Eye (tissue), 1 donor: ENCODE data around the gene HECTD4.
"Not testable (repeated sequence)": the region's sequence is repeated elsewhere in the genome, so short reads cannot be mapped to it uniquely, and the experiment has no call there.

Experiments used
- DNase-seq: peaks from one replicate; pipeline ENCODE4 v3.0.0-alpha.2; 2015

The HECTD4 gene, protein sequence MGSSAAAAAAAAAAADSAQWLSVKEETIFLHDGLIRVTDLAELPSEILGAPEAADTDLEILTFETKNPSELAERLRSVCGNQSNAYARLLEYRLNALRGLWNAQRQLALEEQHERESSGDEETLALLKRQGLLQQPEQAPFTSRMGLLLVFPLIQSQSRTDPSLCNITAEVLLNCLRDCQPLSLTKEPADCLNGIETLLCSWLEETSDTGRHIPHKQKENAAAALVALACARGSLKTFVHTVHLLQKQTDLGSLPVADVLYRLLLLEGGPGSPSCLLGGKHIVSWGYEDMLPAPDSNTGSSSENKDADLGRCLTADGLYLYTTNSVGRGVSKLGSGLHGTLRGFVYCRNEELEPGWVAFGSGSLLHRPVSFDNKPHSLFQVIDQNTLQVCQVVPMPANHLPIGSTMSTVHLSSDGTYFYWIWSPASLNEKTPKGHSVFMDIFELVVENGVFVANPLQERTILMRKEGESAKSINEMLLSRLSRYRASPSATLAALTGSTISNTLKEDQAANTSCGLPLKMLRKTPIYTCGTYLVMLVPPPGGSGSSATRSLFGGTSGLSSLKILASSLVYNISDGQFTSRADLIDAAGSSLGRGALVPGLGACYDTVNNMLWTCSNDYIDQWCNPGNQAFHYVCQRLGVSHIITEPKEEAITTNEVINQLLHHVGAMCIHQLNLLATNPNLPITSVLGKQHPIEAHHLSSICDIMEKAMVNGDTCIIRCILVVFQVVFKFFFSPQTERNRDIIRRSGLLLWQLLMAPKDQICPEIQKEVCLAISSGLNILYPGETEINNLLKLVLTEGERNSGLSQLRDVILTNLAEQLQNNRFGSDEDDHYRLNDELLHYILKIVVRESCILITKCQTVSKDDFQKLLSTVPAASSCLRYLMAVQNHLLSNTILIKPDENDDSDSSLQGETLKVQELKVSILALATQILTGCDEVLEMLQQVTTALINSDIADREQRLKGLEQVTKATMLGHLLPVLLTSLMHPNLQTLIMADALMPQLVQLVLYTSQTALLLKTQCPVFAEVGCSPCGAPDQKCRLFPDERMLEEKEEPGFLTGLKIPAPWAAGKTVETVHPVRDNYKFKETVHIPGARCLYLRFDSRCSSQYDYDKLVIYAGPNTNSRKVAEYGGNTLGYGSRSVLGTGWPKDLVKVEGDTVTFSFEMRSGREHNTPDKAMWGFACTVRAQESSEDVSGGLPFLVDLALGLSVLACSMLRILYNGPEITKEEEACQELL (N-terminal part only)

DNA sequence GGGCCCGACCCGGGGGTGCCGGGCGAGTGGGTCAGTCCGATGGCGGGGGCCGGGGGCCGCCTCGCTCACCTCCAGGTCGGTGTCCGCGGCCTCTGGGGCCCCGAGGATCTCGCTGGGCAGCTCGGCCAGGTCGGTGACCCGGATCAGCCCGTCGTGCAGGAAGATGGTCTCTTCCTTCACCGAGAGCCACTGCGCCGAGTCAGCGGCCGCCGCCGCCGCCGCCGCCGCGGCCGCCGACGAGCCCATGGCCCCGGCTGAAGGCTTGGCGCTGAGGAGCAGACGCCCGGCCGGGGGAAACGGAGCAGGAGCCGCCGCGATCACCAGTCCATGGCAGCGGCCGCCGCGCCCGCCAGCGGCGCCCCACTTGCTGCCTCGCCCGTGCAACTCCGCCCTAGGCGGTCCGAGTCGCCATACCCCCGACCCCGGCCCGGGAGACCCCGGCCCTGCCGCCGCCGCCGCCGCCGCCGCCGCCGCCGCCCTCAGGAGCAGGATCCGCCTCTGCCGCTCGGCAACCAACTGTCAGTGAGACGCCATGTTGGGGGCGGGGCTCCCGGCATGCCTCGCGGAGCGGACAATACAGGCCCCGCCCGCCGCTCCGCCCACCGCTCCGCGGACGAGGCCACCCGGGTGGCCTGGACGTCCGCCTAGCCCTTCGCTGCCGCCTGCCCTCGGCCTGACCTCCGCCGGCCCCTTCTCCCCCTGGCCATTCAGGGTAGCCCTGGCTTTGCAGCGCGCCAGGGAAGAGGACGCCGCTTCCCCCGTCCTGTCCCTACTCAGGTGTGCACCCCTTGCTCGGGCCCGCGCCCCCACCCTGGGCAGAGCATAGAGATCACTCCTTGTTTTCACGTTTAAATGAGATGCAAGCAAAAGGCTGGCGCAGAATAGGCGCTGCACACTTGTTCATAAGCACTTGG, at the start of gene HECTD4:
HECTD4 (minus strand) TSS at position 549 of the 914 bp plus-strand sequence; CDS start at position 246, 303 bp downstream.
- peak; percentile 97 for DNase-seq

DNA sequence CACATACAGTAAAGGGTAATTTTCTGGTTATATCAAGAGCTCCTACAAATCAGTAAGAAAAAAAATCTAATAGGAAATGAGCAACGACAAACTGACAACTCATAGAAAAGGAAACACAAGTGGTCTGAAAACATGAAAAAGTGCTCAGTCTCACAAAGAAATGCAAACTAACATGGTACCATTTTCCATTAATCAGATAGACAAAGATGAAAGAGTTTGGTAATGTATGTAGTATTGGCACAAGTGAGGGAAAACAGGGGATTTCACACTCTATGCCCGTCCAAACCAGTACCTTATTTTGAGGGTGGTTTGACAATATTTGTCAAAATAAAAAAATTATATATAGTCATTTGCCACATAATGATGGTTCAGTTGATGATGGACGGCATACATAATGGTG, 49.7 kb upstream of the HECTD4 start:
- no peak for DNase-seq

DNA sequence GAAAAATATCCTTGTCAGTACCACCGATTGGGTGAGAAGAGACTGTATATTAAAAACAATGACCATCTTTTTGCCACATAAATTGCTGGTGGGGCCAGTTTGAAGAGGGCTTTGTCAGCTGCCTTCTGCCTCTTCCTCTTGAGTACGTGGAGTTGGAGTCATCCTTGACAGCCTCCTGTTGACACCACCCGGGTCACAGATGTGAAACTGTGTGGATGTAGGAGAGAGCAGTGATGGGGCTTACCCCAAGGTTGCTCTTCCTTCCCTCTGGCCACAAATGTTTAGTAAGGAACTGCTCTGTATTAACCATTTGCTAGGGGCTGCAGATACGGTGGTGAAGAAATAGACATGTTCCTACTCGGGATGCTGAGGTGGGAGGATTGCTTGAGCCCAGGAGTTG, 48.7 kb upstream of the HECTD4 start:
- no peak for DNase-seq

DNA sequence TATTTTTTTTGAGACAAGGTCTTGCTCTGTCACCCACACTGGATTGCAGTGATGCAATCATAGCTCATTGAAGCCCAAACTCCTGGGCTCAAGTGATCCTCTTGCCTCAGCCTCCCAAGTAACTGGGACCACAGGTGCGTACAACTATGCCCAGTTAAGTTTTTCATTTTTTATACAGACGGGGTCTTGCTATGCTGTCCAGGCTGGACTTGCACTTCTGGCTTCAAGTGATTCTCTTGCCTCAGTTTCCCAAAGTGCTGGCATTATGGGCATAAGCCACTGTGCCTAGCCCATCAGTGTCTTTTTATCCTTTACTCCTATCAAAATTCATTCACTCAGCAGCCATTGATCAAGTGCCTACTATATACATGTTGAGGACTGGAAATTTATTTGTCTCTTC, 45.5 kb upstream of the HECTD4 start:
- no peak for DNase-seq

DNA sequence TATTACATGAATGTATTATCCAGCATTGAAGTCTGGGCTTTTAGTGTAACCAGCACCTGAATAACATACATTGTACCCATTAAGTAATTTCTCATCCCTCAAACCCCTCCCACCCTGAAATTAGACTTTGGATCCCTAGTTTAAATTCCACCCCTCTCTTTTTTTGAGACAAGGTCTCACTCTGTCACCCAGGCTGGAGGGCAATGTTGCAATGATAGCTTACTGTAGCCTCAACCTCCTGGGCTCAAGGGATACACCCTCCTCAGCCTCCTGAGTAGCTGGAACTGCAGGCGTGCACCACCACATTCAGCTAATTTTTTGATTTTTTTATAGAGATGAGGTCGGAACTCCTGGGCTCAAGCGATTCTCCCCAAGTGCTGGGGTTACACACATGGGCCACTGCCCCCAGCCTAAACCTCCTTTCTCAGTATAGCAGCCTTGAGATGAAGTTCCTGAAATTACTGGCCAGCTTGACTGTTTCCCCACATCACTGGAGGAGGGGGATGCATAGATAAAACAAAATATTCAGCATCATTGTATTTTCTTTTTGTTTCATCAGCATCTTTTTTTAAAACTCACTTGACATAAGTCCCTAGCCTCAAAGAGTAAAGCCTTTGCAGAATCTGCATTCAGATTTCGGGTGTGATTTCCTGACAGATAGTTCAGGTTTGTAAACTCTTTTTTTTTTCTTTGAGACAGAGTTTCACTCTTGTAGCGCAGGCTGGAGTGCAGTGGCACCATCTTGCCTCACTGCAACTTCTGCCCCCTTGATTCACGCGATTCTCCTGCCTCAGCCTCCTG, 43.6 kb upstream of the HECTD4 start:
- no peak for DNase-seq

DNA sequence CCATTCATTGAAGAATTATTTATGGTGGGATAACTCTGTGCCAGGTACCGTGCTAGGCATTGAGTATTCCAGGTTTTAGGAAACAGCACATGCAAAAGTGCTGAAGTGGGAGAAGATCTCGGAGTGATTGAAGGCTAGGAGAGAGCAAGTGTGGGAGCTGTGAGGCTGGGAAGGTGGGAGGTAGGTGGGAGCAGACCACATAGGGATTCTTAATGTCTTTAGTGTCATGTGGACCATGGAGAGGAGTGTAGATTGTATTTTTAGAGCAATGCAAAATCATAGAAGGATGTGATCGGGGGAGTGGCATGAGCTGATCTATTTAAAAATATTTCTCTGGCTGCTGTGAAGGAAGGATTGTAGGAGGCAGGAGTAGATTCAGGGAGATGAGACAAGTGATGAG, 41.9 kb upstream of the HECTD4 start:
- no peak for DNase-seq

DNA sequence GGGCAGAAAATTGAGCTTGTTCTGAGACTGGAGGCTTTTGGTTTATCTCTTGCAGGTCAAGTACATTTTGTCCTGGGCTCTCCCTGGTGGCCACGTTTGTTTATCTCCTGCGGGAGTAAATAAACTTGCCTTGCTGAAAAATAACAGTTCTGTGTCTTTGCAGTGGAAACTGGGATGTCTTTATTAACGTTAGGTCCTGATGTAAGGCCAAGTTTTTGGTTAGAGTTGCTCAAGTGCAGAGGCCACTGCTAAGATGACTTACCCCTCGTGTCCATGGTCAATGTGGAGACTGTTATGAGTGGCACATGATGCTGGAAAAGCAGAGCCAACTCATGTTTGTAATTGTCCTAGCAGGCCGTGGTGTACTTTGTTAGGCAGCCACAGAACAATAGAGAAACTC, 40.3 kb upstream of the HECTD4 start:
- DNase-seq, result no peak

DNA sequence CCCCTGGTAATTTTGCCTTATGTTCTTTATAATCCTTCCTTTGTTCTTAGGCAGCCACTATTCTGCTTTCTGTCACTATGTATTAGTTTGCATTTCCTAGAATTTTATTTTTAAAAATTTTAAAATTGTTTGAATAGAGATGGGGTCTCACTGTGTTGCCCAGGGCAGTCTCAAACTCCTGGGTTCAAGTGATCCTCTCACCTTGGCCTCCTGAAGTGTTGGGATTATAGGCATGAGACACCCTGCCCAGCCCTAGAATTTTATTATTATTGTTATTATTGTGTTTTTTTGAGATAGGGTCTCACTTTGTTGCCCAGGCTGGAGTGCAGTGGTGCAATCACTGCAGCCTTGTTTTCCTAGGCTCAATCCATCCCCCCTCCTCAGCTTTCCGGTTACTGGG, 39.1 kb upstream of the HECTD4 start:
- no peak for DNase-seq

DNA sequence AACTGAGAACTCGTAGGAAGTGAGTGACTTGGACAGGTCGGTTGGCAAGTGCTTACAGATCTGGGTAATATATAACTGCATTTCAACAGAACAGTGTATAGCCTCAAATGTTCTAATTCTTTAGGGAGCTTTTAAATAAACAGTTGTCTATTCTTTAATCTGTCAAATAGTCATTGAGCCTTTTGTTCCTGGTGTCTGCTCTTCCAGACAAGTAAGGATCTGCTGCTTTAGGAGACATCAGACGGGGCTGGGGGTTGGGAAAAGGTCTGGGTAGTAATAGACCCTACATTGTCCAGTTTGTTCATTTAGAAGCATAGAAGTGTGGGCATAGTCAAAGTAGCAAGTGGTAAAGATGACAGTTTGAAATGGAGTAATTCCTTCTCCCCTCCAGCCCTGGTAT, 38.5 kb upstream of the HECTD4 start:
- DNase-seq, result no peak

DNA sequence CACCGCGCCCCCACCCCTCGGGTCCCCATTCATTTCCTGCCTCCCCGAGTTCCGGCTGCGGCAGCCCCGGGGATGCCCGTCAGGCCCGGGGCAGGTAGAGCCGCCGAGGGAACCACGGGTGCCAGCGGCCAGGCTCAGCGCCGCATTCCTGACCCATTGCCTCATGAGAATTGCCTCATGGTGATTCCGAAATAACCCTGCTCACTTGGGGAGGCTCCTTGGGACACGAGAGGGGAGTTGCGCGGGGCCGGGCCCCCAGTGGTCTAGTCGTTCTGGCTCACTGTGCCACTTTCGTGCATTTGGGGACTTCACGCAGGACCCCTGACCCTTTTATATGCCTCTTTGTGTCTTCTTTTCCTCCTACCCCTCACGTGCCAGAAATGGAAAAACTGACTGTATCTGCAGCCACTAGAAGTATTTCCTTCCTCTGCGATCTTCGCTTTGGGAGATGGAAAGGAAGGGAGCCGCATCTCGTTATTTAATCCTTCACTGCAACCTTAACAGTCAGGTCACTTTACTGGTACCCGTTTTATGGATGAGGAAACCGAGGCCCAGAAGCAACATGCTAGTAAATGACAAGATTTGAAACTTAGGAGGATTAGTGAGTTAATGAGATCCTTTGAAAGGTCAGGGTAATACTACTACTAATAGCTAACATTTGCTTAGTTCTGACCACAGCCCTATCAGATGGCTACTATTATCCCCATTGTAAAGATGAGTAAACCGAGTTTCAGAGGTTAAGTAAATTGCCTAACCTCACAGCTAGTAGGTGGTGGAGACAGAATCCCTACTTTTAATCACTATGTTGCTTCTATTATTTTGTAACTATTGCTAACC, 37.3 kb upstream of the HECTD4 start:
- DNase-seq, result peak; percentile 76

DNA sequence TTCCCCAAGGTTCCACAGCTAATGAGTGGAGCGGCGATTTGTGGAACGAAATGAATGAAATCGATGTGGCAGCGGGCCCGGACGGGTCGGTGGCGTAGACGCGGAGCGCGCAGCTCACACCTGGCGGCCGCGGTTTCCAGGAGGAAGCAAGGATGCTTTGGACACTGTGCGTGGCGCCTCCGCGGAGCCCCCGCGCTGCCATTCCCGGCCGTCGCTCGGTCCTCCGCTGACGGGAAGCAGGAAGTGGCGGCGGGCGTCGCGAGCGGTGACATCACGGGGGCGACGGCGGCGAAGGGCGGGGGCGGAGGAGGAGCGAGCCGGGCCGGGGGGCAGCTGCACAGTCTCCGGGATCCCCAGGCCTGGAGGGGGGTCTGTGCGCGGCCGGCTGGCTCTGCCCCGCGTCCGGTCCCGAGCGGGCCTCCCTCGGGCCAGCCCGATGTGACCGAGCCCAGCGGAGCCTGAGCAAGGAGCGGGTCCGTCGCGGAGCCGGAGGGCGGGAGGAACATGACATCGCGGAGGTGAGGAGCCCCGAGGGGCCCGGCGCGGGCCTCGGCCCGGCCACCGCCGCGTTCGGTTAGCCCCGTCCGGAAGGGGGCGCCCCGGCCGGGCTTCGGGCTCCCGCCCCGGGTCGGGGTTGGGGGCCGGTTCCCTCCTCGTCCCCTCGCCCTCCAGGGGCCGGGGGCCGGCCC, 36.5 kb upstream of the HECTD4 start, which contains the start of gene PTPN11:
PTPN11 (plus strand) TSS at position 340 of the 689 bp plus-strand sequence; CDS start at position 505, 165 bp downstream.
- DNase-seq, result peak; percentile 96

DNA sequence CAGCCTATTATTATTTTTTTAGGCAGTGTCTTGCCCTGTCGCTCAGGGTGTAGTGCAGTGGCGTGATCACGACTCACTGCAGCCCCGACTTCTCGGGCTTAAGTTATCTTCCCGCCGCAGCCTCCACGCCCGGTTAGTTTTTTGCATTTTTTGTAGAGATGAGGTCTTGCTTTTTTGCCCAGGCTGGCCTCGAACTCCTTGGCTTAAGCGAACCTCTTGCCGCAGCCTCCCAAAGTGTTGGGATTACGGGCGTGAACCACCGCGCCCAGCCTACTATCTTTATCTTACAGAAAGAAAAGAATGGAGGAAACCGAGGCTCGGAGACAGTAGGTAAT, 36.0 kb upstream of the HECTD4 start:
- DNase-seq, result no peak

DNA sequence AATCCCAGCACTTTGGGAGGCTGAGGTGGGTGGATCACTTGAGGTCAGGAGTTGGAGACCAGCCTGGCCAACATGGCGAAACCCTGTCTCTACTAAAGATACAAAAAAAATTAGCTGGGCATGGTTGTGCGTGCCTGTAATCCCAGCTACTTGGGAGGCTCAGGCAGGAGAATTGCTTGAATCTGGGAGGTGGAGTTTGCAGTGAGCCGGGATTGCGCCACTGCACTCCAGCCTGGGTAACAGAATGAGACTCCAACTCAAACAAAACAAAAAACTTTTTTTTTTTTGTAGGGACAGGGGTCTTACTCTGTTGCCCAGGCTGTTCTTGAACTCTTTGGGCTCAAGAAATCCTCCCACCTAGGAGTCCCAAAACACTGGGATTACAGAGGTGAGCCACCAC, 33.2 kb upstream of the HECTD4 start:
- DNase-seq, result not testable (repeated sequence)

DNA sequence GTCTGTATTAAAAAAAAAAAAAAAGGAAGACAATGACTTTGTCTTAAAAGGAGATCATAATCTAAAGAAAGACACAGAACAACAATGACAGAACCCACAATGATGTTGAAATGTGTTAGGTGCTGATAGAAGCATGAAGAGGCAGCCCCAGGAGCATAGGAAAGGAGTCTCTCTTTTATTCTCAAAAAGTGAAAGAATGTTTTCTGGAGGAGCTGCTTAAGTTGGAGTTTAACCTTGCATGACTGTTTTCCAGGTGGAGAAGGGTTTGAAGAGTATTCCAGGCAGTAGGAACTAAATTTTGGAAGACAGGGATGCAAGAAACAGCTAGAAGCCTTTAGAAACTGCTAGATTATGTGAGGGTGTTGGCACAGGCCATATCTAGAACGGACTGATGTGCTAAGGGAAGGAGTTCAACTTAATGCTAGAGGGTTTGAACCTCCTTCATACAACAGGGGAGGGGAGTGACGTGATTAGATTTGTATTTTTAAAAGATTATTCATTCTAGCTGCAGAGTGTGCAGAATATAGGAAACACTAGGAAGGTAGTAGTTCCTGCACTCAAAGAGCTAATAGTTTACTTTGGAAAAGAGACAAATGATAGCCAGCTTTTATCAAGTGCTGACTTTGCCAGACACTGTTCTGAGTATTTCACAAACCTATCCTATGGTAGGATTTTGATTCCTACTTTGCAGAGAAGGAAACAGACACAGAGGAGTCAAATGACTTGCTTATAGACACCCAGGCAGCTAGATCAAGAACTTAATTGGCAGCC, 31.8 kb upstream of the HECTD4 start:
- no peak for DNase-seq

DNA sequence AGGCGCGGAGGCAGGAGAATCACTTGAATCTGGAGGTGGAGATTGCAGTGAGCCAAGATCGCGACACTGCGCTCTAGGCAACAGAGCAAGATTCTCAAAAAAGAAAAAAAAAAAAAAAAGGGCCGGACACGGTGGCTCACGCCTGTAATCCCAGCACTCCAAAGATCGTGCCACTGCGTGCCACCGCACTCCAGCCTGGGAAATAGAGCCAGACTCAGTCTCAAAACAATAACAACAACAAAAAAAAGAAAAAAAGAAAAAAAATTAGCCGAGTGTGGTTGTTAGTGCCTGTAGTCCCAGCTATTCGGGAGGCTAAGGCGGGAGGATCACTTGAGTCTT, 27.6 kb upstream of the HECTD4 start:
- no peak for DNase-seq

DNA sequence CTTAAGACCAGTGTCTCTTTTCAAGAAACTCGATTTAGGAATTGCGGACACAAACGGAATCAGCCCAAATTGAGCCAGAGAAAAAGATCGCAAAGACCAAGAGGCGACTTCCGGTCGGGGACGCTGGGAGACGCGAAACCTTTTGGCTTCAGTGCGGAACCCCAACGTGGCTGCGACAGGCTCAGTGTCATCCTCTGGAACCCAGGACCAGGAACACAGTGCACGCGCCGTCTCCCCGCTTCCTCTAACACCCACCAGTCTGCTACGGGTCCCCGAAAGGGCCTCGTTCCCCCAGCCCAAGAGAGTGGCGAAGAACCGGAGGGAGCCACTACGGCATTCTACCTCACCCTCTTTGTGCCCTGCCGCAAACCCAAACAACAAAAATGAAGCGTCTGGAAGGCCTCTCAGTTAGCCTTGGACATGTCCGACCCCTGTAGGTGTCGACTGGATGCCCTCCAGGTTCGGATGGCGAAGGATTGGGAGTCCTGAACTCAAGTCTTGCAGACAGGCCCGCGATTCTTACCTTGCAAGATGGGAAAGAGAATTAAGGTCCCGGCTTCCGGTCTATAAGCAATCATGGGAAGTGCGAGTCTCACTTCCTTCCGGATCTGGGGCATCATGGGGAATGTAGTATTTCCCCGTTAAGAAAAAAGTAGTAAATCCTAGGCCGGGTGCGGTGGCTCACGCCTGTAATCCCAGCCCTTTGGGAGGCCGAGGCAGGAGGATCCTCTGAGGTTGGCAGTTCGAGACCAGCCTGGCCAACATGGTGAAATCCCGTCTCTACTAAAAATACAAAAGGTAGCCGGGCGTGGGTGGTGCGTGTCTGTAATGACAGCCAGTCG, 27.1 kb upstream of the HECTD4 start, which contains the start of gene RPL6:
RPL6 (minus strand) TSS at position 542 of the 842 bp plus-strand sequence. CDS start 949 bp downstream, outside the sequence.
- DNase-seq, result peak; percentile 97

DNA sequence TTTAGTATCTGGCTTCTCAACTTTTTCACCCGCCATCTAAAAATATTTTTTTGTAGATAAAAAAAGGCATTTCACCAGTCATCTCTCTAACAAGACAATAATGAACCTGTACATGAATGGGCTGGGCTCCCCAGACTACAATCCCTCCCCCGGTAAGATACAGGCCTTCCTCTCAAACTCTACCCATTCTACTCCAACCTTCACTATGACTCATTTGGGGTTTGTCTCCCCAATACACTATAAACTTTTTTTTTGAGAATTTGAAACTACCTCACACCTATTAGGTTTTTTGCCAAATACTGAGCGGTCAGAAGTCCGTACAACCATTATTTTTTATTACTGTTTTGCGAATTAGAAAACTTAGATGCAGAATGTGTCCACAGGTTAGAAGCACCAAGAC, 26.4 kb upstream of the HECTD4 start:
- no peak for DNase-seq

DNA sequence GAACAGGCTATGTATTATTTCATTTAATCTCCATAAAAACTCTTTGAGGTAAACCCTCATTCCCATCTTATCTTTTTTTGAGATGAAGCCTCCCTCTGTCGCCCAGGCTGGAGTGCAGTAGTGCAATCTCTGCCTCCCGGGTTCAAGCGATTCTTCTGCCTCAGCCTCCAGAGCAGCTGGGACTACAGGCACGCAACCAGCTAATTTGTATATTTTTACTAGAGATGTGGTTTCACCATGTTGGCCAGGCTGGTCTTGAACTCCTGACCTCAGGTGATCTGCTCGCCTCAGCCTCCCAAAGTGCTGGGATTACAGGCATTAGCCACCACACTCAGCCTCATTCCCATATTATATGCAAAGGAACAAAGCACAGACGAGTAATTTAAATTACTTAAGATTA, 25.5 kb upstream of the HECTD4 start:
- not testable (repeated sequence) for DNase-seq
